ENCODE measurements around the gene PABPC1L.

PABPC1L gene

GRCh38 chr20:44916586-44916985, 6.7 kb downstream of the PABPC1L start:
- TF ChIP-seq POU2F2 (IDR thresholded peaks at IDR 0.05; ENCODE audit: low read depth, low read length) = no peak
- no peak for TF ChIP-seq POLR2AphosphoS5 (IDR thresholded peaks at IDR 0.05; ENCODE audit: low read depth, low read length)
- no peak for TF ChIP-seq POLR2A (IDR thresholded peaks at IDR 0.05; ENCODE audit: low read depth, low read length)
- no peak for TF ChIP-seq TAF1 (IDR thresholded peaks at IDR 0.05; ENCODE audit: low read depth, low read length)
- no peak for TF ChIP-seq PAX5 (IDR thresholded peaks at IDR 0.05; ENCODE audit: insufficient read depth, low read length, severe bottlenecking)
- TF ChIP-seq SPI1 (IDR thresholded peaks at IDR 0.05; ENCODE audit: low read depth, low read length) = no peak
- no peak for DNase-seq (ENCODE audit: insufficient read length, low spot score)
- FAIRE-seq = no peak

GRCh38 chr20:44917399-44917798, 7.5 kb downstream of the PABPC1L start:
- TF ChIP-seq POU2F2 (IDR thresholded peaks at IDR 0.05; ENCODE audit: low read depth, low read length) = no peak
- no peak for TF ChIP-seq SPI1 (IDR thresholded peaks at IDR 0.05; ENCODE audit: low read depth, low read length)
- TF ChIP-seq POLR2AphosphoS5 (IDR thresholded peaks at IDR 0.05; ENCODE audit: low read depth, low read length) = no peak
- TF ChIP-seq POLR2A (IDR thresholded peaks at IDR 0.05; ENCODE audit: low read depth, low read length) = no peak
- no peak for TF ChIP-seq PAX5 (IDR thresholded peaks at IDR 0.05; ENCODE audit: insufficient read depth, low read length, severe bottlenecking)
- no peak for TF ChIP-seq TAF1 (IDR thresholded peaks at IDR 0.05; ENCODE audit: low read depth, low read length)
- DNase-seq (ENCODE audit: insufficient read length, low spot score) (no peak), FAIRE-seq (no peak)

GRCh38 chr20:44918342-44918741, 8.5 kb downstream of the PABPC1L start:
- TF ChIP-seq SPI1 (IDR thresholded peaks at IDR 0.05; ENCODE audit: low read depth, low read length) (no peak), POLR2A (IDR thresholded peaks at IDR 0.05; ENCODE audit: low read depth, low read length) (no peak), PAX5 (IDR thresholded peaks at IDR 0.05; ENCODE audit: insufficient read depth, low read length, severe bottlenecking) (no peak), POLR2AphosphoS5 (IDR thresholded peaks at IDR 0.05; ENCODE audit: low read depth, low read length) (no peak), POU2F2 (IDR thresholded peaks at IDR 0.05; ENCODE audit: low read depth, low read length) (no peak), TAF1 (IDR thresholded peaks at IDR 0.05; ENCODE audit: low read depth, low read length) (no peak)

GRCh38 chr20:44918761-44919160, 8.9 kb downstream of the PABPC1L start:
- no peak for TF ChIP-seq PAX5 (IDR thresholded peaks at IDR 0.05; ENCODE audit: insufficient read depth, low read length, severe bottlenecking)
- no peak for TF ChIP-seq POU2F2 (IDR thresholded peaks at IDR 0.05; ENCODE audit: low read depth, low read length)
- TF ChIP-seq SPI1 (IDR thresholded peaks at IDR 0.05; ENCODE audit: low read depth, low read length) = no peak
- no peak for TF ChIP-seq TAF1 (IDR thresholded peaks at IDR 0.05; ENCODE audit: low read depth, low read length)
- TF ChIP-seq POLR2A (IDR thresholded peaks at IDR 0.05; ENCODE audit: low read depth, low read length) = no peak
- no peak for TF ChIP-seq POLR2AphosphoS5 (IDR thresholded peaks at IDR 0.05; ENCODE audit: low read depth, low read length)
- DNase-seq (ENCODE audit: insufficient read length, low spot score) (no peak), FAIRE-seq (no peak)

More at GRCh38 chr20:44918342-44918741, 8.5 kb downstream of the PABPC1L start:
- DNase-seq (ENCODE audit: insufficient read length, low spot score) (no peak), FAIRE-seq (no peak)

- no peak for TF ChIP-seq SPI1 (IDR thresholded peaks at IDR 0.05; ENCODE audit: low read depth, low read length)
- no peak for FAIRE-seq
- DNase-seq (ENCODE audit: insufficient read length, low spot score) = no peak
Observed at GRCh38 chr20:44921447-44921846, 11.6 kb downstream of the PABPC1L start.

- no peak for TF ChIP-seq SPI1 (IDR thresholded peaks at IDR 0.05; ENCODE audit: low read depth, low read length)
- TF ChIP-seq POLR2A (IDR thresholded peaks at IDR 0.05; ENCODE audit: low read depth, low read length) = no peak
- no peak for TF ChIP-seq POLR2AphosphoS5 (IDR thresholded peaks at IDR 0.05; ENCODE audit: low read depth, low read length)
- no peak for TF ChIP-seq PAX5 (IDR thresholded peaks at IDR 0.05; ENCODE audit: insufficient read depth, low read length, severe bottlenecking)
- no peak for TF ChIP-seq TAF1 (IDR thresholded peaks at IDR 0.05; ENCODE audit: low read depth, low read length)
- no peak for TF ChIP-seq POU2F2 (IDR thresholded peaks at IDR 0.05; ENCODE audit: low read depth, low read length)
- FAIRE-seq (no peak), DNase-seq (ENCODE audit: insufficient read length, low spot score) (no peak)
Observed at GRCh38 chr20:44924541-44924940, 14.7 kb downstream of the PABPC1L start.

GRCh38 chr20:44928595-44928994, 18.7 kb downstream of the PABPC1L start:
- no peak for DNase-seq (ENCODE audit: insufficient read length, low spot score)
- FAIRE-seq = no peak
- no peak for TF ChIP-seq POLR2AphosphoS5 (IDR thresholded peaks at IDR 0.05; ENCODE audit: low read depth, low read length)
- no peak for TF ChIP-seq PAX5 (IDR thresholded peaks at IDR 0.05; ENCODE audit: insufficient read depth, low read length, severe bottlenecking)
- TF ChIP-seq POLR2A (IDR thresholded peaks at IDR 0.05; ENCODE audit: low read depth, low read length) = no peak
- no peak for TF ChIP-seq SPI1 (IDR thresholded peaks at IDR 0.05; ENCODE audit: low read depth, low read length)
- TF ChIP-seq TAF1 (IDR thresholded peaks at IDR 0.05; ENCODE audit: low read depth, low read length) = no peak
- TF ChIP-seq POU2F2 (IDR thresholded peaks at IDR 0.05; ENCODE audit: low read depth, low read length) = no peak

GRCh38 chr20:44930517-44931168, 20.8 kb downstream of the PABPC1L start:
- no peak for TF ChIP-seq POU2F2 (IDR thresholded peaks at IDR 0.05; ENCODE audit: low read depth, low read length)
- no peak for TF ChIP-seq POLR2A (IDR thresholded peaks at IDR 0.05; ENCODE audit: low read depth, low read length)
- no peak for TF ChIP-seq PAX5 (IDR thresholded peaks at IDR 0.05; ENCODE audit: insufficient read depth, low read length, severe bottlenecking)
- no peak for TF ChIP-seq TAF1 (IDR thresholded peaks at IDR 0.05; ENCODE audit: low read depth, low read length)
- TF ChIP-seq POLR2AphosphoS5 (IDR thresholded peaks at IDR 0.05; ENCODE audit: low read depth, low read length) = no peak
- no peak for TF ChIP-seq SPI1 (IDR thresholded peaks at IDR 0.05; ENCODE audit: low read depth, low read length)
- FAIRE-seq (no peak), DNase-seq (ENCODE audit: insufficient read length, low spot score) (no peak)

GRCh38 chr20:44931911-44932310, 22.1 kb downstream of the PABPC1L start:
- TF ChIP-seq POLR2AphosphoS5 (IDR thresholded peaks at IDR 0.05; ENCODE audit: low read depth, low read length) = no peak
- TF ChIP-seq PAX5 (IDR thresholded peaks at IDR 0.05; ENCODE audit: insufficient read depth, low read length, severe bottlenecking) = no peak
- TF ChIP-seq POLR2A (IDR thresholded peaks at IDR 0.05; ENCODE audit: low read depth, low read length) = no peak
- no peak for TF ChIP-seq SPI1 (IDR thresholded peaks at IDR 0.05; ENCODE audit: low read depth, low read length)
- TF ChIP-seq POU2F2 (IDR thresholded peaks at IDR 0.05; ENCODE audit: low read depth, low read length) = no peak
- TF ChIP-seq TAF1 (IDR thresholded peaks at IDR 0.05; ENCODE audit: low read depth, low read length) = no peak
- FAIRE-seq (no peak), DNase-seq (ENCODE audit: insufficient read length, low spot score) (no peak)

- TF ChIP-seq TAF1 (IDR thresholded peaks at IDR 0.05; ENCODE audit: low read depth, low read length) = no peak
- no peak for TF ChIP-seq POLR2A (IDR thresholded peaks at IDR 0.05; ENCODE audit: low read depth, low read length)
- no peak for TF ChIP-seq POLR2AphosphoS5 (IDR thresholded peaks at IDR 0.05; ENCODE audit: low read depth, low read length)
- TF ChIP-seq PAX5 (IDR thresholded peaks at IDR 0.05; ENCODE audit: insufficient read depth, low read length, severe bottlenecking) = no peak
- TF ChIP-seq POU2F2 (IDR thresholded peaks at IDR 0.05; ENCODE audit: low read depth, low read length) = no peak
- TF ChIP-seq SPI1 (IDR thresholded peaks at IDR 0.05; ENCODE audit: low read depth, low read length) = no peak
- DNase-seq (ENCODE audit: insufficient read length, low spot score) = no peak
- FAIRE-seq = no peak
Observed at GRCh38 chr20:44932916-44933315, 23.1 kb downstream of the PABPC1L start.
